ENCODE results near the gene GAGE12H. TPM values are rescaled to one million over a fixed set of nuclear protein-coding genes. Genes with fewer than 3 reads are reported as not detected.

Gene GAGE12H, protein sequence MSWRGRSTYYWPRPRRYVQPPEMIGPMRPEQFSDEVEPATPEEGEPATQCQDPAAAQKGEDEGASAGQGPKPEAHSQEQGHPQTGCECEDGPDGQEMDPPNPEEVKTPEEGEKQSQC
- total RNA-seq (2022; extraction: Qiagen RNA extraction) = not detected in 5 replicates

GRCh38 chrX:49579649-49580048 lies at the start of gene GAGE12H:
TSS of gene GAGE12H (plus strand) at chrX:49579949. CDS start at chrX:49581104, 1,155 bp downstream.

GRCh38 chrX:49531877-49532276 lies 47.9 kb upstream of the GAGE12H start, which contains the start of gene GAGE12C:
TSS of gene GAGE12C (plus strand) at chrX:49532177. CDS start at chrX:49533332, 1,155 bp downstream.

GRCh38 chrX:49541433-49541832 lies 38.3 kb upstream of the GAGE12H start, which contains the start of gene GAGE12D:
TSS of gene GAGE12D (plus strand) at chrX:49541733. CDS start at chrX:49542888, 1,155 bp downstream.

DNA sequence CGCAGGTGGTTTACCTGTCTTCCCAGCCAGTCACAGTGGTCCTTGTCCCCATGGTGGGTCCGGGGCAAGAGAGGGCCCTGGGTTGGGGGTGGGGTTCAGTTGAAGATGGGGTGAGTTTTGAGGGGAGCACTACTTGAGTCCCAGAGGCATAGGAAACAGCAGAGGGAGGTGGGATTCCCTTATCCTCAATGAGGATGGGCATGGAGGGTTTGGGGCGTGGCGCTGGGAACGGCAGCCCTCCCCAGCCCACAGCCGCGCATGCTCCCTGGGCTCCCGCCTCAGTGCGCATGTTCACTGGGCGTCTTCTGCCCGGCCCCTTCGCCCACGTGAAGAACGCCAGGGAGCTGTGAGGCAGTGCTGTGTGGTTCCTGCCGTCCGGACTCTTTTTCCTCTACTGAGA lies 28.8 kb upstream of the GAGE12H start, which contains the start of gene GAGE12E:
Gene GAGE12E, plus strand, starts transcription at position 301 of the 400 bp plus-strand sequence. CDS start 1,155 bp downstream, outside the sequence.

DNA sequence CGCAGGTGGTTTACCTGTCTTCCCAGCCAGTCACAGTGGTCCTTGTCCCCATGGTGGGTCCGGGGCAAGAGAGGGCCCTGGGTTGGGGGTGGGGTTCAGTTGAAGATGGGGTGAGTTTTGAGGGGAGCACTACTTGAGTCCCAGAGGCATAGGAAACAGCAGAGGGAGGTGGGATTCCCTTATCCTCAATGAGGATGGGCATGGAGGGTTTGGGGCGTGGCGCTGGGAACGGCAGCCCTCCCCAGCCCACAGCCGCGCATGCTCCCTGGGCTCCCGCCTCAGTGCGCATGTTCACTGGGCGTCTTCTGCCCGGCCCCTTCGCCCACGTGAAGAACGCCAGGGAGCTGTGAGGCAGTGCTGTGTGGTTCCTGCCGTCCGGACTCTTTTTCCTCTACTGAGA lies 19.2 kb upstream of the GAGE12H start, which contains the start of gene GAGE12F:
Gene GAGE12F, plus strand, starts transcription at position 301 of the 400 bp plus-strand sequence. CDS start 1,155 bp downstream, outside the sequence.

GRCh38 chrX:49570100-49570499 lies 9.6 kb upstream of the GAGE12H start, which contains the start of gene GAGE12G:
TSS of gene GAGE12G (plus strand) at chrX:49570400. CDS start at chrX:49571555, 1,155 bp downstream.

DNA sequence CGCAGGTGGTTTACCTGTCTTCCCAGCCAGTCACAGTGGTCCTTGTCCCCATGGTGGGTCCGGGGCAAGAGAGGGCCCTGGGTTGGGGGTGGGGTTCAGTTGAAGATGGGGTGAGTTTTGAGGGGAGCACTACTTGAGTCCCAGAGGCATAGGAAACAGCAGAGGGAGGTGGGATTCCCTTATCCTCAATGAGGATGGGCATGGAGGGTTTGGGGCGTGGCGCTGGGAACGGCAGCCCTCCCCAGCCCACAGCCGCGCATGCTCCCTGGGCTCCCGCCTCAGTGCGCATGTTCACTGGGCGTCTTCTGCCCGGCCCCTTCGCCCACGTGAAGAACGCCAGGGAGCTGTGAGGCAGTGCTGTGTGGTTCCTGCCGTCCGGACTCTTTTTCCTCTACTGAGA lies 9.4 kb downstream of the GAGE12H start, which contains the start of gene GAGE2A:
Gene GAGE2A, plus strand, starts transcription at position 301 of the 400 bp plus-strand sequence. CDS start 1,155 bp downstream, outside the sequence.

DNA sequence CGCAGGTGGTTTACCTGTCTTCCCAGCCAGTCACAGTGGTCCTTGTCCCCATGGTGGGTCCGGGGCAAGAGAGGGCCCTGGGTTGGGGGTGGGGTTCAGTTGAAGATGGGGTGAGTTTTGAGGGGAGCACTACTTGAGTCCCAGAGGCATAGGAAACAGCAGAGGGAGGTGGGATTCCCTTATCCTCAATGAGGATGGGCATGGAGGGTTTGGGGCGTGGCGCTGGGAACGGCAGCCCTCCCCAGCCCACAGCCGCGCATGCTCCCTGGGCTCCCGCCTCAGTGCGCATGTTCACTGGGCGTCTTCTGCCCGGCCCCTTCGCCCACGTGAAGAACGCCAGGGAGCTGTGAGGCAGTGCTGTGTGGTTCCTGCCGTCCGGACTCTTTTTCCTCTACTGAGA lies 19.0 kb downstream of the GAGE12H start, which contains the start of gene GAGE1:
Gene GAGE1, plus strand, starts transcription at position 301 of the 400 bp plus-strand sequence. CDS start 1,155 bp downstream, outside the sequence.

Other genes starting within 250 kb of the GAGE12H start
- gene GAGE13, start 248.4 kb upstream of the GAGE12H start, total RNA-seq (2022; extraction: Qiagen RNA extraction) = not detected in 5 replicates
- gene GAGE12C, start 47.8 kb upstream of the GAGE12H start, total RNA-seq (2022; extraction: Qiagen RNA extraction) = not detected in 5 replicates
- not detected in 5 replicates for gene GAGE12D, start 38.2 kb upstream of the GAGE12H start, total RNA-seq (2022; extraction: Qiagen RNA extraction)
- not detected in 5 replicates for gene GAGE12E, start 28.7 kb upstream of the GAGE12H start, total RNA-seq (2022; extraction: Qiagen RNA extraction)
- gene GAGE12F, start 19.1 kb upstream of the GAGE12H start, total RNA-seq (2022; extraction: Qiagen RNA extraction) = not detected in 5 replicates
- gene GAGE12G, start 9.5 kb upstream of the GAGE12H start, total RNA-seq (2022; extraction: Qiagen RNA extraction) = not detected in 5 replicates
- not detected in 5 replicates for gene GAGE2A, start 9.5 kb downstream of the GAGE12H start, total RNA-seq (2022; extraction: Qiagen RNA extraction)
- not detected in 5 replicates for gene GAGE1, start 19.1 kb downstream of the GAGE12H start, total RNA-seq (2022; extraction: Qiagen RNA extraction)
- not detected in 5 replicates for gene PAGE1, start 116.0 kb downstream of the GAGE12H start, total RNA-seq (2022; extraction: Qiagen RNA extraction)
- not detected in 5 replicates for gene PAGE4, start 249.4 kb downstream of the GAGE12H start, total RNA-seq (2022; extraction: Qiagen RNA extraction)

All from A549 treated with Mapracorat at 1 μM for 4 hours (cell line).